Measurements from ENCODE around the gene CLIP4.

GRCh38 chr2:29216609-29216909 lies 101.3 kb downstream of the CLIP4 start:
- TF ChIP-seq CTCF (conservative IDR thresholded peaks at IDR 0.05; ENCODE audit: low read depth, low read length) (no peak), CEBPB (IDR thresholded peaks at IDR 0.05; ENCODE audit: low read depth, low read length) (no peak), MXI1 (IDR thresholded peaks at IDR 0.05; ENCODE audit: borderline replicate concordance, low read depth, low read length) (no peak), CHD1 (IDR thresholded peaks at IDR 0.05; ENCODE audit: low read depth, low read length) (no peak), POLR2A (IDR thresholded peaks at IDR 0.05; ENCODE audit: low read depth, low read length) (no peak), RFX5 (IDR thresholded peaks at IDR 0.05; ENCODE audit: low read depth, low read length) (no peak), SMC3 (IDR thresholded peaks at IDR 0.05; ENCODE audit: low read depth, low read length) (no peak), RAD21 (IDR thresholded peaks at IDR 0.05; ENCODE audit: low read length) (no peak), ELK1 (IDR thresholded peaks at IDR 0.05; ENCODE audit: borderline replicate concordance, low read depth, low read length) (no peak), USF2 (IDR thresholded peaks at IDR 0.05; ENCODE audit: low read depth, low read length) (no peak), RCOR1 (IDR thresholded peaks at IDR 0.05; ENCODE audit: insufficient replicate concordance, low read length) (no peak), BHLHE40 (IDR thresholded peaks at IDR 0.05; ENCODE audit: low read depth, low read length) (no peak), MAFK (IDR thresholded peaks at IDR 0.05; ENCODE audit: low read depth, low read length) (no peak)
